GM18505 (cell line): Measurements from ENCODE around the gene STK10.
A peak's percentile ranks its signal among the peaks of the same experiment; 100 is the strongest.

Experiments used
- ATAC-seq: cut with Tn5 transposase; IDR thresholded peaks from one replicate; pipeline ENCODE4 v1.9.1; 2021; ENCODE audit not compliant: unreplicated experiment
- POLR2A ChIP-seq: IDR thresholded peaks from 4 replicates; pipeline ENCODE4 v1.6.1; 2011; ENCODE audit warnings: borderline replicate concordance; ENCODE audit not compliant: insufficient read depth, insufficient read length; ENCODE audit errors: extremely low read depth

The STK10 gene

DNA sequence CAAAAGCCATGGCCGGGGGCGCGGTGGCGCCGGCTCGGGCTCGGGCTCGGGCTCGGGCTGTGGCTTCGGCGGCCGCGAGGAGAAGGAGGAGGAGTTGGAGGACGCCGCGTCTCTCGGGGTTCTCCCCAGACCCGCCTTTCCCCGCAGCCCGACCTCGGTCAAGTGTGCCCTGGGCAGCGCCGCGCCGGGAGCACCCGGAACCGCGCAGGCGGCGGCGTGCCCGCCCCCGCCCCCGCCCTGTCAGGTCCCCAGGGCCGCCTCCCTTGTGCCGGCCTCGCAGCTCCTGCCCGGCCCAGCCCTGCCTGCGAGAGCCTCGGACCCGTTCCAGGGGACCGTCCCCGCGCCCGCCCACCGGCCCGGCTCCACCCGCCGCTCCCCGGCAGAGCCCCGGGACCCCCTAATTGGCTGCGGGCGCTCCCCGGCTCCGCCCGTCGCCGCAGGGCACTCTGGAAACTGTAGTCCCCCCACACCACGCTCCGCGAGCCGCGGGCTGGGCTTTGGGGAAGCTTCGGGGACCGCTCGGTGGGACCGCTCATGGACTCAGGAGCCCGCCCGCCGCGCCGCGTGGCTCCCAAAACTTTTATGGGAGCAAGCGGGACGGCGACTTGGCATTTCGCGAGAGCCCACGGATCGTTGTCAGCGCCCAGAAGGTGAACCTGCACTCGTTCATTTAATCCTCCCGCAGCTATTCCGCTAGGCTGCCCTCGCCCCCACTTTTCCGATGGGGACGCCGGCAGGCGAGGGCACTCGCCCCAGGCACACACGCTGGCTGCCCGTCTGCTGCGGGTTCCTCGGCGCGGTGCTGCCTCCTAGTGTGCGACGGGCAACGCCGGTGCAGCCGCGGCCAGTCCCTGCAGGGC, at the start of gene STK10:
Gene STK10 (minus strand): TSS at position 192 of the 860 bp plus-strand sequence. CDS start 182 bp downstream, at position 10.
- ATAC-seq, result peak; percentile 71
- TF ChIP-seq POLR2A, result peak; percentile 77

DNA sequence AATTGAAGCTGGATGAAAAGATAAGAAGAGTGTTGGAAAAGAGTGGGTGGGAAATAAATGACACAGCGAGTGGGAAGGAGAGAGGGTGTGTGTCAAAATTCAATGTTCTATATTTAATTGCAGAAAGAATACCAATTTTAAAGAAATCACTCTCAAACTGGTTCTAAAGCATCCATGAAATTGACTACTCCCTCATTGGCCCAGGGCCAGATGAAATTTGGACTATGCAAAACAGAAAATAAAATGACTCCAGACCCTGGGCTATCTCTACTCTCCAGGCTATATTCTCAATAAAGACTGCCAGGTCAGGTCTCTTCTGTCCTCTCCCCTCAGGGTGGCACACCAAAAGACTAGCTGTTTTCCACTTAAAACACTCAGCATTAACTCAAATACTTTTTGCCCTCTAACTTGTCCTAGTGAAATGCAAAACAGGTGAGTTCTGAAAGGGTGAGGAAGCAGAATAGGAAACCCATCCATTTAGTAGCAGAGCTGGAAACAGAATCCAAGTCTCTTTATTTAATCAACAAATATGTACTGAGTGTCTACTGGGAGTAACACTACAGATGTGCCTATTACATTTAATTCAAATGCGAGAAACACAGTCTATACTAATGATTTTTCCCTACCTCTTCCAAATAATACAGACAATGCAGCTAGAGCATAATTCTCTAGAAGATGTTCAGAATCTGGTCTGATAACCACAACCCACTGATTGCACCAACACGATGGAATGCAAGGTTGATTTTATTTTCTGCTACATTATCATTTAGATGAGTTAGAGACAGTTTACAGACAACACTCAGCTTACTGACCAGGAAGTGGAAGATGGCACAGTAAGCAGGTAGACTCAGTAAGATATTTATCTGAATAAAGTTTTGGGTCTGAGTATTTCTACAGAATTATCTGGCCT, 48.1 kb upstream of the STK10 start:
- ATAC-seq, result no peak
- no peak for TF ChIP-seq POLR2A

DNA sequence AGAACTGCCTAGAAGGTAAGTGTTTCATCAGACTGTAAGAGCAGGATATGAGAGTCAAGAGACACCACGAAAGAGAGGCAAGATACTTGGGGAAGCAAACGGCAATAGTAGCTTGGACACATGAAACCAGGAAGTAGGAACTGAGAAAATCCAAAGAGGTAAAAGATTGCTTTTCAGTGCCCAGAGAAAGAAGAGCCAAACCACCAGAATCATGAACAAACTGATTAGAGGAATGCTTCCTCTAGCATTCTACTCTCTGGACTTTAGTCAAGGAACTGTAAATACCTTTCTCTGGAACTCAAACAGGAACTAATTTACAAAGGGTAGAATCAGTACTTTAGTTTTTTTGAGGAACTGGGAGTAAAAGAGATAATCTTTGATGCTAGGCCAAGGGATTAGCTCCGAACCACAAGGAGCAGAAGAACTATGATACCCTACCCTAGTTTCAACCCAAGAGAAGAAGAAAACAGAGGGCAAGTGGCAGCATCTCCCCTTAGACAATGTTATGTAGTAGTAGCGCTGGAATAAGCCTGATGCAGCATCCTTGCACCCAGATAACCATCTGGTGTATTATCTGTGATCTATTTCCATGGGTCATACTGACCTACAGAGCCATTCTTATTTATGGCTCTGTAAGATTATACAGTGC, 47.2 kb upstream of the STK10 start:
- TF ChIP-seq POLR2A, result no peak

DNA sequence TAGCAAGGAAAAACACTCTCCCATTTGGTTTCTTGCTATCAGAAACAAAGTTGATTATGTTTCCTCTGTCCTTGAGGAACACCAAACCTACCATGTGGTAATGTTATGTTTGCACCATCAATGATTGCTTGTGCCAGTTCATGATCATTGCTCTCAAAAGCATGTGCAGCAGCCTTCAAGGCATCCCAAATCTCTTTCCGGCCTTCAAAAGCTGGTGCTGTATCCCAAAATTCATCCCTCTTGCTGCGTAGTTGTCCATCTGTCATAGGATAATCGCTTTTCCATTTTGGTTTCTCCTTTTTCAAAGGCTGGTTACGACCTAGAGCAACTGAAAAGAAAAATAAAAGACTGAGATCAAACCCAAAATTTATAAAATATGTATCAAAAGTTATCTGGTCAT, 46.0 kb upstream of the STK10 start:
- ATAC-seq, result no peak
- no peak for TF ChIP-seq POLR2A

More for the DNA sequence above, 47.2 kb upstream of the STK10 start:
- ATAC-seq, result peak; percentile 62

DNA sequence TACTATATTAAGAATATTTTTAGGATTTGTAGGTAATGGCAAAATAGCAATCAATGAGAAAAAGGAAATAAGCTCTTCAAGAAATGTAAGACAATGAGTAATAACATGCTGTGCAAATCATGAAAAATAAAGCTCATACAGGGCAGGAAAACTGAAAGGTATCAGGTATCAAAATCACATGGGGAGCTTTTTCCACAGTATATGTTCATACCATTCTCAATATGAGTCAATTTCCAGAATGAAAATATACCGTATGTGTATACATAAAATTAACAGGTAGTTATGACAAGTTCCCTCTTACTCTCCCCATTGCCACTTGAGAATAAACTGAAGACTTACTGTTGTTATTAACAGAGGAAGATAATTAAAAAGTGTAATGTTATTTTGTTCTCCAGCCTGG, 41.9 kb upstream of the STK10 start:
- ATAC-seq, result no peak
- no peak for TF ChIP-seq POLR2A

DNA sequence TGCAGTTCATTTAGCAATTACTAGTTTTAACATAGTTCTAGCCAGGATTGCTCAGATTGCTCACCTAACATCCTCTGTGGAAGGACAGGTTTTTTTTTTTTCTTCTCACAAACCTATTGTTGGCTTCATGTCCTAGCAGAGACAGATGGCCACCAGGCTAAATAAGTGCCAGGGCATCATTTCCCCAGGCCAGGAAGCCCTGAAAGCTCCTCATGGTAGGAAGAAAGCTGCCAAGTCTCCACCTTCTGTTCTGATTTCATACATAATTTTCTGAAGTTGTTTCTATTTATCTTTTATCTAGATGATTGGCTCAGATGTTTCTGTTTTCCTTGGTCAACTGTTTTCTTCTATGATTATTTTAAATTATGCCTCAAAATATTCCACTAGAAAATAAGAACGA, 37.0 kb upstream of the STK10 start:
- ATAC-seq, result no peak

DNA sequence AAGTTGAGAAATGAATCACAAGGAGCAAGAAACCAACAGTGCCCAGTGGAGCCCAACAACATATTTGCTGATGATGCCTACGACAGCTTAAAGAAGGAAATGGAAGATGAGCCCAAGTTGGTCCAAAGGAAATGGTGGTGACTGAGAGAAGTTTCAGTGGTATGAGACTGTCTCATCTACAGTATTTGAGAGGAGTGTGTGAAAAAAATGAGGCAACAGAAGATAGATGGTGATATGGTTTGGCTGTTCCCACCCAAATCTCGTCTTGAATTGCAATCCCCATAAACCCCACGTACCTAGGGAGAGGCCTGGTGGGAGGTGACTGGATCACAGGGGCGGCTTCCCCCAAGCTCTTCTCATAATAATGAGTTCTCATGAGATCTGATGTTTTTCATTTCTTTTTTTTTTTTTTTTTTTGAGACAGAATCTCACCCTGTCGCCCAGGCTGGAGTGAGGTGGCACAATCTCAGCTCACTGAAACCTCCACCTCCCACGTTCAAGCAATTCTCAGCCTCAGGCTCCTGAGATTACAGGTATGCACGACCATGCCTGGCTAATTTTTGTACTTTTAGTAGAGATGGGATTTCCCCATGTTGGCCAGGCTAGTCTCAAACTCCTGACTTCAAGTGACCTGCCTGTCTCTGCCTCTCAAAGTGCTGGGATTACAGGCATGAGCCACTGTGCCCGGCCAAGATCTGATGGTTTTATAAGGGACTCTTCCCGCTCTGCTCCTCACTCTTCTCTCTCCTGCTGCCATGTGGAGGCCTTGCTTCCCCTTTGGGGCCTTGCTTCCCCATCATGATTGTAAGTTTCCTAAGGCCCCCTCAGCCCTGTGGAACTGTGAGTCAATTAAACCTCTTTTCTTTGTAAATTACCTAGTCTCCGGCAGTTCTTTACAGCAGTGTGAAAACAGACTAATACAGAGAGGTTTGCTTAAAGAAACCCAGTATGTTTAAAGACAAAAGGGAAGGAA, 36.2 kb upstream of the STK10 start:
- TF ChIP-seq POLR2A, result no peak
- peak; percentile 73 for ATAC-seq

More for the DNA sequence above, 37.0 kb upstream of the STK10 start:
- no peak for TF ChIP-seq POLR2A

- no peak for TF ChIP-seq POLR2A
- no peak for ATAC-seq
These were observed 31.3 kb upstream of the STK10 start for GRCh38 chr5:172219296-172219695.

DNA sequence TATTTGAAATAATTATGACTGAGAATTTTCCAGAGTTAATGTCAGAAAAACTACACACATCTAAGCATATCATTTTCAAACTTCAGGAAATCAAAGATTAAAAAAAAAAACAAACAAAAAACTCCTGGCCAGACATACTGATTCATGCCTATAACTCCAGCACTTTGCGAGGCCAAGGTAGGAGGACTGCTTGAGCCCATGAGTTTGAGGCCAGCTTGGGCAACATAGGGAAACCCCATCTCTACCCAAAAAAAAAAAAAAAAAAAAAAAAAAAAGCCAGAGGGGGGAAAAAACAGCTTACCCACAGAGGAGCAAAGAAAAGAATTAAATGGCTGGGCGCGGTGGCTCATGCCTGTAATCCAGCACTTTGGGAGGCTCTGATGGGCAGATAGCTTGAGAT, 28.3 kb upstream of the STK10 start:
- TF ChIP-seq POLR2A, result no peak
- no peak for ATAC-seq

- no peak for ATAC-seq
- TF ChIP-seq POLR2A, result no peak
These were observed 25.1 kb upstream of the STK10 start for GRCh38 chr5:172213126-172213525.

DNA sequence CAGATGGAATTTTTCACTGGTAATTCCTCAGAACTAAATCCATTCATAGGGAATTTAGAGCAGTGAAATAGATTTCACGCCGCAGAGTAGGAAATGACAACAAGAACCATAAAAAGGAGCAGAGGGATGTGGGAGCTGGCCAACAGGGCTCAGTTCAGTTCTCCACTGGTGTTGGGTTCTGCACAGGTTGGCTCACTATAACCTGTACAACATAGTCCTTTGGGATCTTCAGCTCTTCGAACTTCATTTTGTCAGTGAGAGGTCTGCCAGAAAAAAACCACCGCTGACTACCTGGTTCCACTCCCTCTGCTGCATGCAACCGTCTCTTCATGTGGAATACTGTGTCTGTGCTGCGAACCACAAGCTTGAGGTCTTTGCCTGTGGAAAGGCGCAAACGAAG, 23.7 kb upstream of the STK10 start:
- no peak for ATAC-seq
- TF ChIP-seq POLR2A, result no peak

- no peak for TF ChIP-seq POLR2A
- ATAC-seq, result no peak
These were observed 21.7 kb upstream of the STK10 start for GRCh38 chr5:172209714-172210113.
